ENCODE results near the gene B4GALT2. TPM values are rescaled to one million over a fixed set of nuclear protein-coding genes. Genes with fewer than 3 reads are reported as not detected.

B4GALT2 gene
- total RNA-seq, 1 experiment from 2014 or later: 70.9 TPM

DNA sequence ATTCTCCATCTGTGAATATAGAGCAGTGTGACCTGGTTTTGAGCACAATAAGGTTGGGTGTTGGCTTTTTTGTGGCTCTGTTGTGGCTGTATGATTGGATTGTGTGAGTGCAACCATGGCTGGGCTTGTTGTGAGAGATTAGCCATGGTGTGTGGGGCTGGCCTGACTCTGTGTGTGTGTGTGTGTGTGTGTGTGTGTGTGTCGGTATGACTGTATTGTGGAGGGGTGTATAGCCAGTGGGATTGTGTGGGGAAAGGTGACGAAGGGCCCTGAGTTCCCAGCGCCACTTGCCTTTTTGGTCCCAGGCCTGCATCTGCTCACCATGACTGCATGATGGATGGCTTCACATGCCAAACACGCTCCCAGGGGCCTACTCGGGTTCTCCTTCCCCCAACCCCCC lies 58.1 kb downstream of the B4GALT2 start:
- no peaks in the 10 kb centered on the region for H3K9me3 ChIP-seq (ENCODE audit: control insufficient read depth, low read depth, low read length)
- no peak overlapping the region for H2AFZ ChIP-seq (ENCODE audit: low read length)
- Mint-ChIP-seq H3K27me3 (ENCODE audit: low read depth) (peaks cover 13% of the 10 kb centered on the region), H3K4me3 (no peak overlapping the region), H3K27ac (no peak overlapping the region), H3K9me3 (no peaks in the 10 kb centered on the region), H3K4me1 (peaks cover 20 to 21% of the 10 kb centered on the region in 2 experiments), H3K36me3 (ENCODE audit: insufficient read depth in 1 of 3, low read depth in 3 of 3) (no peaks in the 10 kb centered on the region; a peak in 1 of 7 replicates)
- H3K27me3 ChIP-seq (ENCODE audit: insufficient read depth, low read length): no peaks in the 10 kb centered on the region
- H4K20me1 ChIP-seq (ENCODE audit: control insufficient read depth, insufficient read depth, insufficient read length): no peaks in the 10 kb centered on the region
- H2BK120ac ChIP-seq (ENCODE audit: low read depth, low read length, poor library complexity, severe bottlenecking): no peak overlapping the region
- no peak overlapping the region for H3K9ac ChIP-seq (ENCODE audit: extremely low read depth, insufficient read length, low read length)
- H3K79me1 ChIP-seq (ENCODE audit: insufficient read depth, low read depth, low read length, poor library complexity, severe bottlenecking): no peaks in the 10 kb centered on the region
- peaks cover 4% of the 10 kb centered on the region; the same call in 1 of the 2 replicates for H3K4me1 ChIP-seq (ENCODE audit: insufficient read depth, low read length)
- no peak overlapping the region for H3K4me2 ChIP-seq (ENCODE audit: insufficient read depth, insufficient read length, low read length)
- no peak overlapping the region for H2BK5ac ChIP-seq (ENCODE audit: insufficient read length, low read length)
- no peak overlapping the region for H3K56ac ChIP-seq (ENCODE audit: insufficient read length, low read depth, low read length)
- no peak overlapping the region for H3K18ac ChIP-seq (ENCODE audit: insufficient read length, low read depth, low read length)
- H3K4ac ChIP-seq (ENCODE audit: low read depth, low read length): no peak overlapping the region
- no peak overlapping the region for H3T11ph ChIP-seq (ENCODE audit: low read length)
- no peak overlapping the region for H2AK5ac ChIP-seq (ENCODE audit: insufficient read length, low read length)
- no peak overlapping the region for H4K91ac ChIP-seq (ENCODE audit: insufficient read length, low read depth, low read length)
- no peak overlapping the region for H4K5ac ChIP-seq (ENCODE audit: insufficient read length, low read depth, low read length)
- H3K23ac ChIP-seq (ENCODE audit: insufficient read length, low read depth, low read length): no peak overlapping the region
- no peak overlapping the region for H3K14ac ChIP-seq (ENCODE audit: insufficient read depth, low read length)
- no peak overlapping the region for H2BK20ac ChIP-seq (ENCODE audit: low read depth, low read length, poor library complexity, severe bottlenecking)
- no peak overlapping the region for H2BK12ac ChIP-seq (ENCODE audit: insufficient read length, low read depth, low read length)
- H4K8ac ChIP-seq (replicated peaks; ENCODE audit: insufficient read length, low read depth, low read length): no peak overlapping the region
- DNase-seq: no peak
- H3K23me2 ChIP-seq (ENCODE audit: insufficient read length, low read depth, low read length, poor library complexity, severe bottlenecking): no peaks in the 10 kb centered on the region
- no peak overlapping the region for H2BK15ac ChIP-seq (ENCODE audit: low read depth, low read length)
- WGBS (ENCODE audit: extremely low coverage, insufficient read length, low lambda C conversion rate): no CpG with 5 or more reads among the region's 5 CpGs
- no peak overlapping the region for H3K27ac ChIP-seq (ENCODE audit: insufficient read length, low read depth, low read length)
- no peaks in the 10 kb centered on the region for H3K79me2 ChIP-seq (ENCODE audit: insufficient read depth, low read length)
- TF ChIP-seq, protein P1, sequence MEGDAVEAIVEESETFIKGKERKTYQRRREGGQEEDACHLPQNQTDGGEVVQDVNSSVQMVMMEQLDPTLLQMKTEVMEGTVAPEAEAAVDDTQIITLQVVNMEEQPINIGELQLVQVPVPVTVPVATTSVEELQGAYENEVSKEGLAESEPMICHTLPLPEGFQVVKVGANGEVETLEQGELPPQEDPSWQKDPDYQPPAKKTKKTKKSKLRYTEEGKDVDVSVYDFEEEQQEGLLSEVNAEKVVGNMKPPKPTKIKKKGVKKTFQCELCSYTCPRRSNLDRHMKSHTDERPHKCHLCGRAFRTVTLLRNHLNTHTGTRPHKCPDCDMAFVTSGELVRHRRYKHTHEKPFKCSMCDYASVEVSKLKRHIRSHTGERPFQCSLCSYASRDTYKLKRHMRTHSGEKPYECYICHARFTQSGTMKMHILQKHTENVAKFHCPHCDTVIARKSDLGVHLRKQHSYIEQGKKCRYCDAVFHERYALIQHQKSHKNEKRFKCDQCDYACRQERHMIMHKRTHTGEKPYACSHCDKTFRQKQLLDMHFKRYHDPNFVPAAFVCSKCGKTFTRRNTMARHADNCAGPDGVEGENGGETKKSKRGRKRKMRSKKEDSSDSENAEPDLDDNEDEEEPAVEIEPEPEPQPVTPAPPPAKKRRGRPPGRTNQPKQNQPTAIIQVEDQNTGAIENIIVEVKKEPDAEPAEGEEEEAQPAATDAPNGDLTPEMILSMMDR (conservative IDR thresholded peaks at IDR 0.05): no peak
